Hypothalamus (tissue), 51 donors: Measurements from ENCODE around the gene FMO5.

Source experiments
- DNase-seq, 51 donors: peaks; one replicate each; lab custom pipeline; 2025; lab: John Stamatoyannopoulos, UW

FMO5 gene

GRCh38 chr1:147157116-147157515 is 68.0 kb downstream of the FMO5 start:
- peak in 1 of 51 donors; percentile 1 for DNase-seq

- DNase-seq: no peak
Measured at GRCh38 chr1:147156642-147157041, 68.5 kb downstream of the FMO5 start.

GRCh38 chr1:147152772-147153171 is 72.4 kb downstream of the FMO5 start:
- DNase-seq: no peak

GRCh38 chr1:147151244-147151643 is 73.9 kb downstream of the FMO5 start:
- no peak for DNase-seq

GRCh38 chr1:147142886-147143285 is 82.3 kb downstream of the FMO5 start:
- DNase-seq: no peak
